AG08395 (cell line): ENCODE data around the gene GRIN1.

Experiments
- DNase-seq: peaks from one replicate; pipeline ENCODE4 v3.0.0; 2012; ENCODE audit warnings: mixed read lengths, low spot score

GRIN1 gene

GRCh38 chr9:137148242-137148641, 9.3 kb downstream of the GRIN1 start:
- DNase-seq = no peak

- DNase-seq = no peak
Measured at GRCh38 chr9:137148661-137149060, 9.7 kb downstream of the GRIN1 start.

- DNase-seq = no peak
Measured at GRCh38 chr9:137149363-137149762, 10.4 kb downstream of the GRIN1 start.

- DNase-seq = no peak
Measured at GRCh38 chr9:137149942-137150616, 11.1 kb downstream of the GRIN1 start.

GRCh38 chr9:137150617-137151457, 11.9 kb downstream of the GRIN1 start:
- peak; percentile 26 for DNase-seq

GRCh38 chr9:137152844-137153405, 14.0 kb downstream of the GRIN1 start:
- no peak for DNase-seq

- peak; percentile 80 for DNase-seq
Measured at GRCh38 chr9:137156567-137157375, 17.8 kb downstream of the GRIN1 start.

GRCh38 chr9:137157618-137158415, 18.9 kb downstream of the GRIN1 start:
- DNase-seq = no peak

- no peak for DNase-seq
Measured at GRCh38 chr9:137158625-137159024, 19.7 kb downstream of the GRIN1 start.

- DNase-seq = no peak
Measured at GRCh38 chr9:137159105-137160053, 20.4 kb downstream of the GRIN1 start.

- no peak for DNase-seq
Measured at GRCh38 chr9:137160054-137160425, 21.1 kb downstream of the GRIN1 start.

- DNase-seq = no peak
Measured at GRCh38 chr9:137160716-137161557, 22.0 kb downstream of the GRIN1 start.

- no peak for DNase-seq
Measured at GRCh38 chr9:137161558-137162486, 22.9 kb downstream of the GRIN1 start.

- DNase-seq = no peak
Measured at GRCh38 chr9:137162505-137163364, 23.8 kb downstream of the GRIN1 start.

GRCh38 chr9:137163365-137163715, 24.4 kb downstream of the GRIN1 start:
- DNase-seq = no peak

- no peak for DNase-seq
Measured at GRCh38 chr9:137163805-137164204, 24.9 kb downstream of the GRIN1 start.
